NCI-H1436 (cell line): Measurements from ENCODE around the gene KRT31.
"Not testable (repeated sequence)": the region's sequence is repeated elsewhere in the genome, so short reads cannot be mapped to it uniquely, and the experiment has no call there.

Source experiments
- DNase-seq: peaks from one replicate; lab custom pipeline; 2025; lab: John Stamatoyannopoulos, UW

The KRT31 gene

GRCh38 chr17:41387670-41388069 lies 9.7 kb downstream of the KRT31 start:
- no peak for DNase-seq

- DNase-seq, result no peak
Measured at GRCh38 chr17:41386227-41386626, 11.2 kb downstream of the KRT31 start.

GRCh38 chr17:41383690-41384089 lies 13.7 kb downstream of the KRT31 start:
- no peak for DNase-seq

- no peak for DNase-seq
Measured at GRCh38 chr17:41382394-41382793, 15.0 kb downstream of the KRT31 start.

GRCh38 chr17:41381943-41382342 lies 15.5 kb downstream of the KRT31 start, which contains the start of gene KRT34:
Gene KRT34 (minus strand): TSS chr17:41382306. CDS start chr17:41382246, 60 bp downstream.
- not testable (repeated sequence) for DNase-seq

GRCh38 chr17:41380091-41380490 lies 17.3 kb downstream of the KRT31 start:
- DNase-seq, result not testable (repeated sequence)

GRCh38 chr17:41377546-41377945 lies 19.9 kb downstream of the KRT31 start:
- no peak for DNase-seq

- no peak for DNase-seq
Measured at GRCh38 chr17:41369713-41370112, 27.7 kb downstream of the KRT31 start, which contains the start of gene KRT33B. Gene KRT33B (minus strand): TSS chr17:41369813. CDS start chr17:41369750, 63 bp downstream.

- DNase-seq, result no peak
Measured at GRCh38 chr17:41369023-41369422, 28.4 kb downstream of the KRT31 start.

- DNase-seq, result no peak
Measured at GRCh38 chr17:41367426-41368075, 29.9 kb downstream of the KRT31 start.

- no peak for DNase-seq
Measured at GRCh38 chr17:41366070-41366469, 31.3 kb downstream of the KRT31 start.

GRCh38 chr17:41363881-41364280 lies 33.5 kb downstream of the KRT31 start:
- DNase-seq, result no peak

- DNase-seq, result no peak
Measured at GRCh38 chr17:41360296-41360995, 37.0 kb downstream of the KRT31 start.

- DNase-seq, result no peak
Measured at GRCh38 chr17:41354536-41354935, 42.9 kb downstream of the KRT31 start.

GRCh38 chr17:41352597-41353366 lies 44.6 kb downstream of the KRT31 start:
- no peak for DNase-seq

GRCh38 chr17:41351177-41351576 lies 46.2 kb downstream of the KRT31 start:
- DNase-seq, result no peak

- DNase-seq, result not testable (repeated sequence)
Measured at GRCh38 chr17:41350381-41350878, 47.0 kb downstream of the KRT31 start, which contains the start of gene KRT33A. Gene KRT33A (minus strand): TSS chr17:41350828. CDS start chr17:41350767, 61 bp downstream.

GRCh38 chr17:41347869-41348760 lies 49.3 kb downstream of the KRT31 start:
- no peak for DNase-seq

- not testable (repeated sequence) for DNase-seq
Measured at GRCh38 chr17:41346421-41346820, 51.0 kb downstream of the KRT31 start.

GRCh38 chr17:41345992-41346391 lies 51.4 kb downstream of the KRT31 start:
- DNase-seq, result no peak
